ENCODE results near the gene BHLHE41.

DNA sequence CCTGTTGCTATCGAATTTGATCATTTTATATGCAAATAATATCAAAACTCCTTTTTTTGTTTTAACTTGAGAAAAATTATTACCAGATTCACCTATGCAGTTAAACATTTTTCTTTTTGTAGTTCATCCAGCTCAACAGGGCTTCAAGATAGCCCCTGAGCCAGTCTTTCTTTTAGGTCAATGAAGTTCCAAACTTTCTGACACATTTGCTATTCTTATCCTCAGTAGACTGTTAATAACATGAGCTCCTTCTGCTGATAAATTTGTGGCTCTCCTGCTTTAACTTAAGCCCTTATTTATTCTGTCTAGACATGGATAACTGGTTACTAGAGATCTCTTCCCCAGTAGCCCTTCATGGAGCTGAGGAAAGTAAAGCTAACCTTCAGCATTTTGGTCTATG lies 37.3 kb upstream of the BHLHE41 start:
- no peak for TF ChIP-seq CTCF (IDR thresholded peaks at IDR 0.05)
- TF ChIP-seq POLR2A (IDR thresholded peaks at IDR 0.05) = no peak
